ENCODE measurements around the gene RTEL1. TPM values are rescaled to one million over a fixed set of nuclear protein-coding genes. Genes with fewer than 3 reads are reported as not detected.

The RTEL1 gene
- total RNA-seq, 1 experiment from 2014 or later, result 51.1 TPM

DNA sequence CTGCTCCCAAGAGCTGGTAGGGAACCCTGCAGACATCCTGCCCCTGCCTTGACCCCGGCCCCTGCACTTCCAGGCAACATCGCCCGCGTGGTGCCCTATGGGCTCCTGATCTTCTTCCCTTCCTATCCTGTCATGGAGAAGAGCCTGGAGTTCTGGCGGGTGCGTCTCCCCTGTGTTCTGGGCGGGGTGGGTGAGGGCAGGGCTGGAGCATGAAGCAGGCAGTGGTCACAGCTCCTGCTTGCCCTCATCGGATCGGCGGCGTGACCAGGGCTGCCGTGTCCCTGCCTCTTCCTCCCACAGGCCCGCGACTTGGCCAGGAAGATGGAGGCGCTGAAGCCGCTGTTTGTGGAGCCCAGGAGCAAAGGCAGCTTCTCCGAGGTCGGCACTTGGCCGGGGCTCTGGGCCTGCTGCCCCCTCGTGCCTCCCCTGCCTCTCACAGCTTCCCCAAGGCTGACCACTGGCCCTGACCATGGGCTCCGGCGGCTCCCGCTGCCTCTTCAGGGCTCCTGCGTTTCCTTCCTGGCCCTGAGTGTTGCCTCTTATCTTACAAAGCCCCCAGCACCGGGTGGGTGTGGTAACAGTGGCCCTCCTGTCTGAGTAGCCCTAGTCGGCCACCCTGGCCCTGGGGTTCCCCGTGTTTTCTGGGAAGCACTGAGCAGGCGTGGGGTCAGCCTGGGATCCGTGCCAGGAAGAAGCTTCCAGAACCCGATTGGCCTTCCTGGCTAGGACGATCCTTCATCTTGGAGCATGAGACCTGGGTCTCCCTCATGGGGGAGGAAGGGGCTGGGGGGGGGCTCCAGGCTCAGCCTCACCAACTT lies 30.3 kb downstream of the RTEL1 start:
- TF ChIP-seq CTCF (IDR thresholded peaks at IDR 0.05; ENCODE audit: insufficient read depth in 1 of 2, low read depth in 1 of 2, low read length in 1 of 2, severe bottlenecking in 1 of 2, unreplicated experiment in 1 of 2), result no peak
- no peaks in the 10 kb centered on the region for H3K9me3 Mint-ChIP-seq (ENCODE audit: unreplicated experiment)
- Histone ChIP-seq H3K4me1 (peaks cover 25% of the 10 kb centered on the region), H3K36me3 (ENCODE audit: control insufficient read depth, insufficient read depth, low read length) (no peaks in the 10 kb centered on the region), H3K9me3 (no peaks in the 10 kb centered on the region), H3K27me3 (replicated peaks; ENCODE audit: control insufficient read depth, insufficient read depth, low read length) (no peaks in the 10 kb centered on the region), H3K4me3 (ENCODE audit: low read depth, low read length) (no peak overlapping the region)
- no peaks in the 10 kb centered on the region for H3K4me1 Mint-ChIP-seq (ENCODE audit: low read depth, unreplicated experiment)
- intact Hi-C loops (cut with micrococcal nuclease; ENCODE audit: unreplicated experiment), result no loop called here
- no peak for DNase-seq
- no peak overlapping the region for H3K4me3 Mint-ChIP-seq (ENCODE audit: unreplicated experiment)
- H3K27ac Mint-ChIP-seq (ENCODE audit: unreplicated experiment), result peak overlapping the region; percentile 67
- no TSS peak for BruUV-seq (replicated peaks)
- ChIA-PET CTCF (interaction anchor here (0.7 kb wide), 1 partner anchor 432 kb away, joined by 3 read pairs; no protein-coding TSS in a partner anchor), POLR2A (no interaction called here)
- H3K27me3 Mint-ChIP-seq (ENCODE audit: insufficient read depth, unreplicated experiment), result no peaks in the 10 kb centered on the region
- peaks cover 84% of the 10 kb centered on the region for H3K36me3 Mint-ChIP-seq (ENCODE audit: insufficient read depth, unreplicated experiment)

GRCh38 chr20:63689046-63690002 lies 31.2 kb downstream of the RTEL1 start:
- Mint-ChIP-seq H3K9me3 (ENCODE audit: unreplicated experiment) (no peaks in the 10 kb centered on the region), H3K4me3 (ENCODE audit: unreplicated experiment) (no peak overlapping the region), H3K27ac (ENCODE audit: unreplicated experiment) (no peak overlapping the region), H3K4me1 (ENCODE audit: low read depth, unreplicated experiment) (no peaks in the 10 kb centered on the region), H3K27me3 (ENCODE audit: insufficient read depth, unreplicated experiment) (no peaks in the 10 kb centered on the region), H3K36me3 (ENCODE audit: insufficient read depth, unreplicated experiment) (peaks cover 87% of the 10 kb centered on the region)
- Histone ChIP-seq H3K36me3 (ENCODE audit: control insufficient read depth, insufficient read depth, low read length) (no peaks in the 10 kb centered on the region; the same call in 1 of the 2 replicates), H3K27me3 (replicated peaks; ENCODE audit: control insufficient read depth, insufficient read depth, low read length) (no peaks in the 10 kb centered on the region), H3K9me3 (peaks cover 2% of the 10 kb centered on the region; the same call in 1 of the 2 replicates), H3K4me1 (peaks cover 25% of the 10 kb centered on the region), H3K4me3 (ENCODE audit: low read depth, low read length) (no peak overlapping the region)
- no peak for TF ChIP-seq CTCF (IDR thresholded peaks at IDR 0.05; ENCODE audit: insufficient read depth in 1 of 2, low read depth in 1 of 2, low read length in 1 of 2, severe bottlenecking in 1 of 2, unreplicated experiment in 1 of 2)
- no TSS peak for BruUV-seq (replicated peaks)
- no peak for DNase-seq
- POLR2A ChIA-PET, result interaction anchor here (0.6 kb wide), 1 partner anchor 61 kb away, joined by 3 read pairs; no protein-coding TSS in a partner anchor
- intact Hi-C loops (cut with micrococcal nuclease; ENCODE audit: unreplicated experiment), result loop anchor here (5.0 kb wide), 1 partner anchor 152 kb away; the partner anchor contains the start of gene PTK6
- CTCF ChIA-PET, result interaction anchor here (0.7 kb wide), 1 partner anchor 431 kb away, joined by 3 read pairs; no protein-coding TSS in a partner anchor
